GM18868 (cell line): ENCODE data around the gene ZNF524.

Experiments
- ATAC-seq: cut with Tn5 transposase; IDR thresholded peaks from one replicate; pipeline ENCODE4 v1.9.1; 2021; ENCODE audit warnings: mild to moderate bottlenecking, moderate library complexity; ENCODE audit not compliant: unreplicated experiment

The ZNF524 gene

GRCh38 chr19:55640577-55641425 lies 40.7 kb downstream of the ZNF524 start, which contains the start of gene ZNF580:
Gene ZNF580, plus strand, starts transcription at chr19:55641002. Its CDS starts 1,507 bp downstream, at chr19:55642509.
- no peak for ATAC-seq

GRCh38 chr19:55641426-55642152 lies 41.5 kb downstream of the ZNF524 start:
- no peak for ATAC-seq

GRCh38 chr19:55642153-55643002 lies 42.3 kb downstream of the ZNF524 start:
- no peak for ATAC-seq

- peak; percentile 27 for ATAC-seq
Measured at GRCh38 chr19:55643003-55643886, 43.2 kb downstream of the ZNF524 start, which contains the start of gene ZNF581. Gene ZNF581, plus strand, starts transcription at chr19:55643649. Its CDS starts 923 bp downstream, at chr19:55644572.

GRCh38 chr19:55643887-55644176 lies 43.7 kb downstream of the ZNF524 start:
- no peak for ATAC-seq

GRCh38 chr19:55644191-55644833 lies 44.2 kb downstream of the ZNF524 start:
- ATAC-seq, result no peak

GRCh38 chr19:55644842-55645511 lies 44.9 kb downstream of the ZNF524 start:
- no peak for ATAC-seq

- no peak for ATAC-seq
Measured at GRCh38 chr19:55645512-55645881, 45.4 kb downstream of the ZNF524 start.

- no peak for ATAC-seq
Measured at GRCh38 chr19:55646889-55647731, 47.0 kb downstream of the ZNF524 start.

GRCh38 chr19:55647732-55648584 lies 47.9 kb downstream of the ZNF524 start, which contains the start of gene CCDC106:
Gene CCDC106, plus strand, starts transcription at chr19:55648212. Its CDS starts 835 bp downstream, at chr19:55649047.
- ATAC-seq, result no peak

GRCh38 chr19:55648585-55649267 lies 48.6 kb downstream of the ZNF524 start:
- ATAC-seq, result no peak

- no peak for ATAC-seq
Measured at GRCh38 chr19:55649268-55650125, 49.4 kb downstream of the ZNF524 start.

GRCh38 chr19:55650126-55650557 lies 50.1 kb downstream of the ZNF524 start:
- no peak for ATAC-seq

GRCh38 chr19:55650602-55651230 lies 50.6 kb downstream of the ZNF524 start:
- ATAC-seq, result no peak

- no peak for ATAC-seq
Measured at GRCh38 chr19:55651236-55651635, 51.1 kb downstream of the ZNF524 start.
